ENCODE measurements around the gene NKTR. TPM values are rescaled to one million over a fixed set of nuclear protein-coding genes. Genes with fewer than 3 reads are reported as not detected.

The NKTR gene
- total RNA-seq, 1 experiment from 2014 or later, result 21.3 TPM

DNA sequence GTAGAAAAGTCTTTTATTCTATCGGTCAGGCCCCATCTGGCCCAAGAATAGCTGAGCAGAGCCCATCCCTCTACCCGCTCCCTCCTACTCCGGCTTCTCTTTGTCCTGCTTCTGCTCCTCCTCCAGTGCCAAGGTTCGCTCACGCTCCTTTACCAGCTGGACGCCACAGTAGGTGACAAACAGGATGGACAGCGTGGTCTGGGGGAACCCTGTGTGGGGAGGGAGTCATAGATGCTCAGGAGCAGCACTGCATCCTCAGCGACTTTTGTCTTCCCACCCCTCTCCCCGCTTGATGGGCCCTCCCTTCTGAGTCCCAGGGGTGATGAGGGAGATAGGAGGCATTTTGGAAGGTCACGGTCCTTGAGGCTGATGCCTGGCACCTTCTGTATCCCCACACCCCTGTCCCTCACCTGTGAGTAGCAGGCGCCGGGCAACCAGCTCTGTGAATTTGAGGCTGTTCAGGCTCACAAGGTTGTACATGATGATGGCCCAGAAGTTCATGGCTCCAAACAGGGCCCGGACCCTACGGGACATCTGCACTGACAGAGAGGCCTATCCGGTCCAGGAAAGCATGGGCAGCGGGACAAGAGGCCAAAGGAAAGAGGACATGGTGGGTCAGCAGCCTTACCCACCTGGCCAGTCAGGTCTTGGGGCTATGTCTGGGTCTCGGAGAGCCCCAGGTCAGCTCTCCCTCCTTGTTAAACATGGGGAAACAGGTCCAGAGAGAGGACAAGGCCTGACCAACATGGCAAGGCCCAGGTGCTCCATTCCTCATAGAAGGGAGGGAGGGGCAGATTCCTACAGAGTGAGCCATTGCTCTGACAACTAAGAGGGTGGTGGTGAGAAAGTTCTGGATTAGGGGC, 92.4 kb downstream of the NKTR start:
- H3K27me3 ChIP-seq (ENCODE audit: control insufficient read depth, insufficient read depth, low read length), result no peaks in the 10 kb centered on the region
- H3K36me3 ChIP-seq (replicated peaks; ENCODE audit: control insufficient read depth, insufficient read depth, low read length), result no peaks in the 10 kb centered on the region
- H3K4me3 ChIP-seq (ENCODE audit: insufficient read depth, low read depth, low read length), result no peak overlapping the region
- DNase-seq, result peak; percentile 13

- H3K4me3 ChIP-seq (ENCODE audit: insufficient read depth, low read depth, low read length), result no peak overlapping the region
- DNase-seq, result peak; percentile 13
- no peaks in the 10 kb centered on the region for H3K27me3 ChIP-seq (ENCODE audit: control insufficient read depth, insufficient read depth, low read length)
- no peaks in the 10 kb centered on the region for H3K36me3 ChIP-seq (replicated peaks; ENCODE audit: control insufficient read depth, insufficient read depth, low read length)
These were observed 93.0 kb downstream of the NKTR start for GRCh38 chr3:42693530-42693930.

- H3K4me3 ChIP-seq (ENCODE audit: insufficient read depth, low read depth, low read length), result no peak overlapping the region
- no peaks in the 10 kb centered on the region for H3K36me3 ChIP-seq (replicated peaks; ENCODE audit: control insufficient read depth, insufficient read depth, low read length)
- no peaks in the 10 kb centered on the region for H3K27me3 ChIP-seq (ENCODE audit: control insufficient read depth, insufficient read depth, low read length)
- DNase-seq, result peak; percentile 6
These were observed 93.9 kb downstream of the NKTR start for GRCh38 chr3:42694366-42694765.

- no peaks in the 10 kb centered on the region for H3K27me3 ChIP-seq (ENCODE audit: control insufficient read depth, insufficient read depth, low read length)
- H3K4me3 ChIP-seq (ENCODE audit: insufficient read depth, low read depth, low read length), result no peak overlapping the region
- no peaks in the 10 kb centered on the region for H3K36me3 ChIP-seq (replicated peaks; ENCODE audit: control insufficient read depth, insufficient read depth, low read length)
- DNase-seq, result peak; percentile 21
These were observed 96.1 kb downstream of the NKTR start for GRCh38 chr3:42696356-42697288.

- no peaks in the 10 kb centered on the region for H3K27me3 ChIP-seq (ENCODE audit: control insufficient read depth, insufficient read depth, low read length)
- DNase-seq, result peak; percentile 38
- no peak overlapping the region for H3K4me3 ChIP-seq (ENCODE audit: insufficient read depth, low read depth, low read length)
- H3K36me3 ChIP-seq (replicated peaks; ENCODE audit: control insufficient read depth, insufficient read depth, low read length), result no peaks in the 10 kb centered on the region
These were observed 97.0 kb downstream of the NKTR start for GRCh38 chr3:42697289-42698051.

Other genes starting within 250 kb of the NKTR start
- not detected in 2 replicates for gene LYZL4, start 190.1 kb upstream of the NKTR start, total RNA-seq (2014; rRNA removed; shearing (Covaris generic))
- gene VIPR1, start 98.0 kb upstream of the NKTR start, total RNA-seq (2014; rRNA removed; shearing (Covaris generic)), result 1.9 and 2.2 TPM in 2 replicates
- gene SEC22C, start 18.7 kb upstream of the NKTR start, total RNA-seq (2014; rRNA removed; shearing (Covaris generic)), result 53.0 and 57.3 TPM in 2 replicates
- 56.9 and 58.9 TPM in 2 replicates for gene SS18L2, start 9.8 kb upstream of the NKTR start, total RNA-seq (2014; rRNA removed; shearing (Covaris generic))
- gene ZBTB47, start 53.0 kb downstream of the NKTR start, total RNA-seq (2014; rRNA removed; shearing (Covaris generic)), result 5.1 and 8.0 TPM in 2 replicates
- not detected in 2 replicates for gene KLHL40, start 84.9 kb downstream of the NKTR start, total RNA-seq (2014; rRNA removed; shearing (Covaris generic))
- not detected in 2 replicates for gene HHATL, start 102.1 kb downstream of the NKTR start, total RNA-seq (2014; rRNA removed; shearing (Covaris generic))
- gene CCDC13, start 172.6 kb downstream of the NKTR start, total RNA-seq (2014; rRNA removed; shearing (Covaris generic)), result 0.48 TPM in 1 of 2 replicates, not detected in the other
- 111 and 149 TPM in 2 replicates for gene HIGD1A, start 203.8 kb downstream of the NKTR start, total RNA-seq (2014; rRNA removed; shearing (Covaris generic))
- gene ACKR2, start 208.8 kb downstream of the NKTR start, total RNA-seq (2014; rRNA removed; shearing (Covaris generic)), result not detected in 2 replicates